Muscle of leg (tissue), 16 donors: Measurements from ENCODE around the gene ELL. TPM values are rescaled to one million over a fixed set of nuclear protein-coding genes. Genes with fewer than 3 reads are reported as not detected.
A peak's percentile ranks its signal among the peaks of the same experiment; 100 is the strongest.

Experiments used
- DNase-seq: peaks from one replicate; pipeline ENCODE4 v3.0.0; 2013
- H3K27ac ChIP-seq: one replicate; pipeline ENCODE4 v1.5.1; 2013; ENCODE audit warnings: mild to moderate bottlenecking, low read length, control low read depth
- H3K27me3 ChIP-seq: one replicate; pipeline ENCODE4 v1.6.1; 2013; ENCODE audit warnings: low read length; ENCODE audit not compliant: control insufficient read depth, insufficient read depth
- H3K36me3 ChIP-seq: one replicate; pipeline ENCODE4 v1.6.1; 2013; ENCODE audit warnings: low read length; ENCODE audit not compliant: control insufficient read depth, insufficient read depth
- H3K4me1 ChIP-seq: one replicate; pipeline ENCODE4 v1.6.1; 2013; ENCODE audit warnings: low read length; ENCODE audit not compliant: control insufficient read depth, insufficient read depth
- H3K4me3 ChIP-seq: one replicate; pipeline ENCODE4 v1.5.1; 2013; ENCODE audit warnings: low read length, control low read depth
- H3K9me3 ChIP-seq: replicated peaks from 2 replicates; pipeline ENCODE4 v1.6.1; 2013; ENCODE audit warnings: low read depth, low read length; ENCODE audit not compliant: control insufficient read depth
- WGBS: methylation state at CpG from one replicate; pipeline ENCODE4 v1.1.5; 2013; ENCODE audit warnings: missing lambda C conversion rate; ENCODE audit not compliant: insufficient coverage; 5-methylcytosine and 5-hydroxymethylcytosine counted together
- long read RNA-seq, 11 donors: transcript quantifications; one replicate each; lab custom pipeline, GENCODE V29; 2026
- polyA plus RNA-seq, 8 donors: library from polyadenylated mRNA; unstranded; fragments of 120-200 nt; gene quantifications; one replicate each; pipeline versions ENCODE4 v1.2.1 to v1.2.3, GENCODE V29; 2013; ENCODE audit warnings: inconsistent platforms in 1 of 8, low replicate concordance in 1 of 8; ENCODE audit not compliant: insufficient read length in 8 of 8, insufficient read depth in 1 of 8
- total RNA-seq: library from RNA; stranded (reverse); fragments of 120-200 nt; gene quantifications from one replicate; pipeline ENCODE4 v1.2.4, GENCODE V29; 2013

The ELL gene
- total RNA-seq (11.4 TPM), polyA plus RNA-seq (10 to 100 TPM; 14.1 to 20.3 (median 16.7) TPM)
- long read RNA-seq, donor 1, partial matches to known transcripts = 0 of 1 reads
- long read RNA-seq, donor 1, other reads (novel, unspliced or antisense) = 0 of 1 reads
- long read RNA-seq, donor 2 = 0 reads
- long read RNA-seq, donor 3, full-length matches to known transcripts = 6 of 1,922 reads
- long read RNA-seq, donor 3, partial matches to known transcripts = 1,033 of 1,922 reads
- long read RNA-seq, donor 3, other reads (novel, unspliced or antisense) = 883 of 1,922 reads
- long read RNA-seq, donor 4, partial matches to known transcripts = 0 of 4 reads
- long read RNA-seq, donor 4, other reads (novel, unspliced or antisense) = 0 of 4 reads
- long read RNA-seq, donor 5, full-length matches to known transcripts = 8 of 17 reads
- long read RNA-seq, donor 5, partial matches to known transcripts = 9 of 17 reads
- long read RNA-seq, donor 5, other reads (novel, unspliced or antisense) = 0 of 17 reads
- long read RNA-seq, donor 6, transcript ELL-206 (2 exons, 529 nt) = major isoform, 7 of 13 reads
- long read RNA-seq, donor 6, partial matches to known transcripts = 5 of 13 reads
- long read RNA-seq, donor 6, other reads (novel, unspliced or antisense) = 0 of 13 reads
- long read RNA-seq, donor 7, transcript ELL-206 (2 exons, 529 nt) = major isoform, 5 of 5 reads
- long read RNA-seq, donor 7, partial matches to known transcripts = 0 of 5 reads
- long read RNA-seq, donor 7, other reads (novel, unspliced or antisense) = 0 of 5 reads
- long read RNA-seq, donor 8, partial matches to known transcripts = 0 of 2 reads
- long read RNA-seq, donor 8, other reads (novel, unspliced or antisense) = 0 of 2 reads
- long read RNA-seq, donor 9, partial matches to known transcripts = 0 of 2 reads
- long read RNA-seq, donor 9, other reads (novel, unspliced or antisense) = 0 of 2 reads
- long read RNA-seq, donor 10, partial matches to known transcripts = 5 of 8 reads
- long read RNA-seq, donor 10, other reads (novel, unspliced or antisense) = 0 of 8 reads
- long read RNA-seq, donor 11, partial matches to known transcripts = 0 of 3 reads
- long read RNA-seq, donor 11, other reads (novel, unspliced or antisense) = 0 of 3 reads

DNA sequence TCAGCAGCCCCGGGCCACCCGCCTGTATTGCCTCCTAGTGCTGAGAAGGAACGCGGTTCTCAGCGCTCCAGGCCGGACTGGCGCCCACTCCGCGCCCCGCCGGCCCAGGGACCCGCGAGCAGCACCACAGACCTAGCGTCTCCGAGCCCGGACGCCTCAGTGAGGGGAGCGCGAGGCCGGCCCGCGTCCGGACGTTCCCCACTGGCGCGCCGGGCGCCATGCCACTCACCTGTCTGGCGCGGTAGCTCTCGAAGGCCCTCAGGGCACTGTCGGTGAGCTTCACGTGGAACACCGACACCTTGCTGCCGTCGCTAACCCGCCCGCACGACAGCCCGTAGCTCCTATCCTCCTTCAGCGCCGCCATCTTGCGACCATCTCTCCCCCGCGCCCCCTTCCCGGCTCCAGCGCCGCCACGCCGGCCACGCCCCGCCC lies at the start of gene ELL:
ELL (minus strand) TSS at position 379 of the 432 bp plus-strand sequence; CDS start at position 364, 15 bp downstream.
- no peaks in the 10 kb centered on the region for H3K9me3 ChIP-seq
- peak within 1 kb of the TSS; percentile 92 for H3K4me3 ChIP-seq
- no peak for DNase-seq
- no peaks in the 10 kb centered on the region for H3K27me3 ChIP-seq
- no peaks in the 10 kb centered on the region for H3K36me3 ChIP-seq
- peaks cover 30% of the 10 kb centered on the region for H3K4me1 ChIP-seq
- H3K27ac ChIP-seq = peak within 1 kb of the TSS; percentile 99
- WGBS = under 1% methylated on average over 52 of the region's 52 CpGs

- no peak for DNase-seq
- 92% methylated on average over 12 of the region's 15 CpGs for WGBS
- Histone ChIP-seq H3K4me1 (peaks cover 16% of the 10 kb centered on the region), H3K4me3 (no peak overlapping the region), H3K9me3 (no peaks in the 10 kb centered on the region), H3K27ac (no peak overlapping the region), H3K36me3 (peaks cover 57% of the 10 kb centered on the region), H3K27me3 (no peaks in the 10 kb centered on the region)
These were observed 46.5 kb upstream of the ELL start for GRCh38 chr19:18568367-18568766.

- no peaks in the 10 kb centered on the region for H3K27me3 ChIP-seq
- H3K4me3 ChIP-seq = no peak overlapping the region
- DNase-seq = no peak
- H3K27ac ChIP-seq = no peak overlapping the region
- WGBS = 88% methylated on average over 8 of the region's 8 CpGs
- peaks cover 60% of the 10 kb centered on the region for H3K36me3 ChIP-seq
- H3K9me3 ChIP-seq = no peaks in the 10 kb centered on the region
- peaks cover 7% of the 10 kb centered on the region for H3K4me1 ChIP-seq
These were observed 45.1 kb upstream of the ELL start for GRCh38 chr19:18566953-18567352.

DNA sequence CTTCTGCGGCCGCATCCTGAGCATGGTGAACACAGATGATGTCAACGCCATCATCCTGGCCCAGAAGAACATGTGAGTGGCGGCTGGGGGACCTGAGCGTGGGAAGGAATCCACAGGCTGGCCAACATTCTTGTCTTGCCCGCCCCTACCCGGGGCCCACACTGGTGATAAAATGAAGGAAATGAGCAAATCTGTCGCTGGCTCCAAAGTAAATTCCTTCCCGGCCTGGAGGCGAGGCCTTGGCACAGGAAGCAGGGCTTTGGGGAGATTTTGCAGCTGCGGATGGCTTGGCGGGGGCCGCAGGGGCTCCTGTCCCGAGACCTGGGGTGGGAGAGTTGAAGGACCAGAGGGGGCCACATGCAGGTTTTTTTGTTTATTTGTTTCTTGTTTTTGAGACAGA lies 40.2 kb upstream of the ELL start:
- Histone ChIP-seq H3K4me3 (no peak overlapping the region), H3K36me3 (peaks cover 40% of the 10 kb centered on the region), H3K4me1 (peaks cover 22% of the 10 kb centered on the region), H3K27me3 (no peaks in the 10 kb centered on the region), H3K9me3 (no peaks in the 10 kb centered on the region), H3K27ac (peak overlapping the region; percentile 92)
- WGBS = 20% methylated on average over 14 of the region's 14 CpGs
- peak; percentile 68 for DNase-seq

GRCh38 chr19:18559685-18560084 lies 37.8 kb upstream of the ELL start:
- no CpG with 5 or more reads among the region's 5 CpGs for WGBS
- H3K4me1 ChIP-seq = peaks cover 24% of the 10 kb centered on the region
- peaks cover 19% of the 10 kb centered on the region for H3K36me3 ChIP-seq
- H3K4me3 ChIP-seq = no peak overlapping the region
- H3K27ac ChIP-seq = no peak overlapping the region
- H3K9me3 ChIP-seq = no peaks in the 10 kb centered on the region
- no peaks in the 10 kb centered on the region for H3K27me3 ChIP-seq
- DNase-seq = no peak

- DNase-seq = no peak
- H3K4me1 ChIP-seq = peaks cover 24% of the 10 kb centered on the region
- no peaks in the 10 kb centered on the region for H3K27me3 ChIP-seq
- H3K36me3 ChIP-seq = peaks cover 11% of the 10 kb centered on the region
- no peaks in the 10 kb centered on the region for H3K9me3 ChIP-seq
- H3K27ac ChIP-seq = peak overlapping the region; percentile 97
- H3K4me3 ChIP-seq = peak overlapping the region; percentile 96
- WGBS = no CpG with 5 or more reads among the region's 3 CpGs
These were observed 36.7 kb upstream of the ELL start for GRCh38 chr19:18558604-18559003.

- Histone ChIP-seq H3K27ac (peak overlapping the region; percentile 97), H3K4me1 (peaks cover 24% of the 10 kb centered on the region), H3K9me3 (no peaks in the 10 kb centered on the region), H3K4me3 (peak overlapping the region; percentile 96), H3K36me3 (peaks cover 10% of the 10 kb centered on the region), H3K27me3 (no peaks in the 10 kb centered on the region)
- WGBS = 10% methylated on average over 6 of the region's 11 CpGs
- DNase-seq = peak; percentile 37
These were observed 36.3 kb upstream of the ELL start for GRCh38 chr19:18558202-18558555.

GRCh38 chr19:18557411-18558201 lies 35.7 kb upstream of the ELL start, which contains the start of gene KXD1:
Gene KXD1 (plus strand): TSS chr19:18557870. CDS start chr19:18562057, 4,187 bp downstream.
- H3K27ac ChIP-seq = peak within 1 kb of the TSS; percentile 97
- peaks cover 5% of the 10 kb centered on the region for H3K36me3 ChIP-seq
- peaks cover 24% of the 10 kb centered on the region for H3K4me1 ChIP-seq
- DNase-seq = peak; percentile 100
- no peaks in the 10 kb centered on the region for H3K27me3 ChIP-seq
- under 1% methylated on average over 52 of the region's 58 CpGs for WGBS
- H3K9me3 ChIP-seq = no peaks in the 10 kb centered on the region
- H3K4me3 ChIP-seq = peak within 1 kb of the TSS; percentile 96

- Histone ChIP-seq H3K9me3 (no peaks in the 10 kb centered on the region), H3K4me3 (no peak overlapping the region), H3K4me1 (no peaks in the 10 kb centered on the region), H3K36me3 (no peaks in the 10 kb centered on the region), H3K27ac (no peak overlapping the region), H3K27me3 (peaks cover 2% of the 10 kb centered on the region)
- 62% methylated on average over 3 of the region's 6 CpGs for WGBS
- no peak for DNase-seq
These were observed 29.8 kb upstream of the ELL start for GRCh38 chr19:18551631-18552030.
